ENCODE measurements around the gene CD6. TPM values are rescaled to one million over a fixed set of nuclear protein-coding genes. Genes with fewer than 3 reads are reported as not detected.

Gene CD6
- total and polyA plus RNA-seq, 8 donors = 0.23 to 2.3 (median 1.0) TPM

GRCh38 chr11:61019832-61020405 is 48.4 kb downstream of the CD6 start:
- WGBS, 2 donors = 85 to 89% methylated on average over 8 to 9 of the region's 9 CpGs
- Histone ChIP-seq H3K27me3 (no peaks in the 10 kb centered on the region), H3K4me3 (no peak overlapping the region), H3K9me3 (no peaks in the 10 kb centered on the region), H3K36me3 (no peaks in the 10 kb centered on the region), H3K4me1 (no peaks in the 10 kb centered on the region), H3K27ac (no peak overlapping the region)
- ATAC-seq (no peak), DNase-seq (peak in 1 of 6 donors; percentile 21), FAIRE-seq (no peak)
- TF ChIP-seq CTCF (IDR thresholded peaks at IDR 0.05) = no peak
- intact Hi-C loops (cut with DNase I) = no loop called here

- TF ChIP-seq CTCF (IDR thresholded peaks at IDR 0.05) = no peak
- ATAC-seq (no peak), FAIRE-seq (no peak), DNase-seq (no peak)
- WGBS, 2 donors = 94% methylated on average over 10 of the region's 10 CpGs
- H3K9me3 ChIP-seq = no peaks in the 10 kb centered on the region
- H3K27me3 ChIP-seq = no peaks in the 10 kb centered on the region
- H3K27ac ChIP-seq = no peak overlapping the region
- H3K4me1 ChIP-seq = no peaks in the 10 kb centered on the region
- intact Hi-C loops (cut with DNase I) = no loop called here
- no peaks in the 10 kb centered on the region for H3K36me3 ChIP-seq
- H3K4me3 ChIP-seq = no peak overlapping the region
Observed at GRCh38 chr11:61020551-61021235, 49.2 kb downstream of the CD6 start.

- ATAC-seq (peak; percentile 75 to 95 (median 89)), DNase-seq (peak in 5 of 6 donors; percentile 56 to 79 (median 69)), FAIRE-seq (no peak)
- WGBS, 2 donors = 14 to 19% methylated on average over 14 of the region's 14 CpGs
- H3K27me3 ChIP-seq = no peaks in the 10 kb centered on the region
- intact Hi-C loops (cut with DNase I) = no loop called here
- peak overlapping the region in 1 of 4 donors; percentile 19 for H3K4me3 ChIP-seq
- TF ChIP-seq CTCF (IDR thresholded peaks at IDR 0.05) = no peak
- H3K9me3 ChIP-seq = no peaks in the 10 kb centered on the region
- no peaks in the 10 kb centered on the region for H3K36me3 ChIP-seq
- no peak overlapping the region for H3K27ac ChIP-seq
- H3K4me1 ChIP-seq = no peaks in the 10 kb centered on the region
Observed at GRCh38 chr11:61021661-61022212, 50.3 kb downstream of the CD6 start.

GRCh38 chr11:61022311-61023085 is 51.0 kb downstream of the CD6 start:
- Histone ChIP-seq H3K36me3 (no peaks in the 10 kb centered on the region), H3K4me3 (no peak overlapping the region), H3K4me1 (no peaks in the 10 kb centered on the region), H3K9me3 (no peaks in the 10 kb centered on the region), H3K27ac (no peak overlapping the region), H3K27me3 (no peaks in the 10 kb centered on the region)
- ATAC-seq (no peak), DNase-seq (no peak), FAIRE-seq (no peak)
- no peak for TF ChIP-seq CTCF (IDR thresholded peaks at IDR 0.05)
- 72 to 73% methylated on average over 10 of the region's 10 CpGs for WGBS, 2 donors
- intact Hi-C loops (cut with DNase I) = no loop called here
